ENCODE results near the gene HS6ST2. TPM values are rescaled to one million over a fixed set of nuclear protein-coding genes. Genes with fewer than 3 reads are reported as not detected.

Gene HS6ST2
- total RNA-seq, 1 experiment from 2014 or later = 13.4 TPM

GRCh38 chrX:132766452-132766851 lies 192.0 kb downstream of the HS6ST2 start:
- no peaks in the 10 kb centered on the region for H3K79me2 ChIP-seq (ENCODE audit: low read depth)
- H2AFZ ChIP-seq = no peak overlapping the region
- no peaks in the 10 kb centered on the region for H3K36me3 ChIP-seq (ENCODE audit: low read depth)
- H3K27ac ChIP-seq = no peak overlapping the region
- H3K27me3 ChIP-seq (ENCODE audit: insufficient read depth, low read depth) = no peaks in the 10 kb centered on the region
- ChIA-PET POLR2A (ENCODE audit: unreplicated experiment) (no interaction called here), CTCF (no interaction called here)
- no peaks in the 10 kb centered on the region for H3K9me3 ChIP-seq (ENCODE audit: insufficient read depth, low read depth)
- intact Hi-C loops (cut with micrococcal nuclease; ENCODE audit: unreplicated experiment) = no loop called here
- no peaks in the 10 kb centered on the region for H4K20me1 ChIP-seq (ENCODE audit: insufficient read depth)
- DNase-seq = no peak
- no peaks in the 10 kb centered on the region for H3K9me2 ChIP-seq (ENCODE audit: insufficient read depth)
- TF ChIP-seq, protein P1, sequence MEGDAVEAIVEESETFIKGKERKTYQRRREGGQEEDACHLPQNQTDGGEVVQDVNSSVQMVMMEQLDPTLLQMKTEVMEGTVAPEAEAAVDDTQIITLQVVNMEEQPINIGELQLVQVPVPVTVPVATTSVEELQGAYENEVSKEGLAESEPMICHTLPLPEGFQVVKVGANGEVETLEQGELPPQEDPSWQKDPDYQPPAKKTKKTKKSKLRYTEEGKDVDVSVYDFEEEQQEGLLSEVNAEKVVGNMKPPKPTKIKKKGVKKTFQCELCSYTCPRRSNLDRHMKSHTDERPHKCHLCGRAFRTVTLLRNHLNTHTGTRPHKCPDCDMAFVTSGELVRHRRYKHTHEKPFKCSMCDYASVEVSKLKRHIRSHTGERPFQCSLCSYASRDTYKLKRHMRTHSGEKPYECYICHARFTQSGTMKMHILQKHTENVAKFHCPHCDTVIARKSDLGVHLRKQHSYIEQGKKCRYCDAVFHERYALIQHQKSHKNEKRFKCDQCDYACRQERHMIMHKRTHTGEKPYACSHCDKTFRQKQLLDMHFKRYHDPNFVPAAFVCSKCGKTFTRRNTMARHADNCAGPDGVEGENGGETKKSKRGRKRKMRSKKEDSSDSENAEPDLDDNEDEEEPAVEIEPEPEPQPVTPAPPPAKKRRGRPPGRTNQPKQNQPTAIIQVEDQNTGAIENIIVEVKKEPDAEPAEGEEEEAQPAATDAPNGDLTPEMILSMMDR (conservative IDR thresholded peaks at IDR 0.05) = no peak
- no peak for TF ChIP-seq EZH2 (IDR thresholded peaks at IDR 0.05; ENCODE audit: low read depth)
- H3K4me2 ChIP-seq = no peak overlapping the region
- H3K4me1 ChIP-seq (replicated peaks; ENCODE audit: insufficient read depth) = no peaks in the 10 kb centered on the region
- H3K4me3 ChIP-seq = no peak overlapping the region
- no TSS peak for BruUV-seq (replicated peaks)
- no peaks in the 10 kb centered on the region for H3F3A ChIP-seq (ENCODE audit: insufficient read depth, low read depth)

- H3K9me2 ChIP-seq (ENCODE audit: insufficient read depth) = no peaks in the 10 kb centered on the region
- ChIA-PET CTCF (interaction anchor here (0.6 kb wide), 1 partner anchor 1763 kb away, joined by 3 read pairs; no protein-coding TSS in a partner anchor), POLR2A (ENCODE audit: unreplicated experiment) (no interaction called here)
- H2AFZ ChIP-seq = no peak overlapping the region
- no peaks in the 10 kb centered on the region for H3F3A ChIP-seq (ENCODE audit: insufficient read depth, low read depth)
- no peak overlapping the region for H3K4me3 ChIP-seq
- no peaks in the 10 kb centered on the region for H3K4me1 ChIP-seq (replicated peaks; ENCODE audit: insufficient read depth)
- H3K4me2 ChIP-seq = no peak overlapping the region
- H3K79me2 ChIP-seq (ENCODE audit: low read depth) = no peaks in the 10 kb centered on the region
- no peak overlapping the region for H3K27ac ChIP-seq
- TF ChIP-seq, protein P1 (conservative IDR thresholded peaks at IDR 0.05) = no peak
- TF ChIP-seq EZH2 (IDR thresholded peaks at IDR 0.05; ENCODE audit: low read depth) = no peak
- DNase-seq = no peak
- no peaks in the 10 kb centered on the region for H3K36me3 ChIP-seq (ENCODE audit: low read depth)
- no peaks in the 10 kb centered on the region for H3K27me3 ChIP-seq (ENCODE audit: insufficient read depth, low read depth)
- H4K20me1 ChIP-seq (ENCODE audit: insufficient read depth) = no peaks in the 10 kb centered on the region
- H3K9me3 ChIP-seq (ENCODE audit: insufficient read depth, low read depth) = no peaks in the 10 kb centered on the region
- intact Hi-C loops (cut with micrococcal nuclease; ENCODE audit: unreplicated experiment) = no loop called here
- no TSS peak for BruUV-seq (replicated peaks)
These were observed 194.9 kb downstream of the HS6ST2 start for GRCh38 chrX:132763528-132763927.

DNA sequence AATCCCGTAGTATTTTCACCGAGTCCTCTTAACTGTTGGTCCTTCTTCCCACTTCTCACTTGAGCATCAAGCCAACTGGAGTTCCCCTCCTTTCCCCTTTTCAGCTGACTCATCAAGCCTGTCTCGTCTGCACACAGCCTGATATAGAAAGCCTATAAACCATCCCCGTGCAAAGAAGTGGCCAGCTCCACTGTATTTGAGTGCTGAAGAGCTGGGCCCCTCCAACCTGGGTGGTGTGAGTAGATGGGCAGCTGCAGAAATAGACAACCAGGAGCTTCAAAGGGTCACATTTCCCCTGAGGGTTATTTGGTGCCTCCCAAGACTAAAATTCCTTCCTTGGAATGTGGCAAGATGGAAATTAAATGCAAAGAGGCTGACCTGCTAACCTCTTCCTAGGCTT lies 199.7 kb downstream of the HS6ST2 start:
- POLR2A ChIA-PET (ENCODE audit: unreplicated experiment) = no interaction called here
- Histone ChIP-seq H3K4me1 (replicated peaks; ENCODE audit: insufficient read depth) (no peaks in the 10 kb centered on the region), H3K4me2 (no peak overlapping the region), H3K4me3 (no peak overlapping the region), H3F3A (ENCODE audit: insufficient read depth, low read depth) (no peaks in the 10 kb centered on the region), H3K36me3 (ENCODE audit: low read depth) (no peaks in the 10 kb centered on the region), H4K20me1 (ENCODE audit: insufficient read depth) (no peaks in the 10 kb centered on the region), H3K9me2 (ENCODE audit: insufficient read depth) (no peaks in the 10 kb centered on the region), H3K27ac (no peak overlapping the region), H3K27me3 (ENCODE audit: insufficient read depth, low read depth) (no peaks in the 10 kb centered on the region), H3K79me2 (ENCODE audit: low read depth) (no peaks in the 10 kb centered on the region), H2AFZ (no peak overlapping the region), H3K9me3 (ENCODE audit: insufficient read depth, low read depth) (no peaks in the 10 kb centered on the region)
- no peak for TF ChIP-seq EZH2 (IDR thresholded peaks at IDR 0.05; ENCODE audit: low read depth)
- TF ChIP-seq, protein P1 (conservative IDR thresholded peaks at IDR 0.05) = no peak
- DNase-seq = no peak
- BruUV-seq (replicated peaks) = no TSS peak
- CTCF ChIA-PET = no interaction called here
- intact Hi-C loops (cut with micrococcal nuclease; ENCODE audit: unreplicated experiment) = no loop called here

Data from PC-9 (cell line).